GM10266 (cell line): ENCODE results near the gene SUFU.

Experiments
- DNase-seq: peaks from one replicate; pipeline ENCODE4 v3.0.0; 2012; ENCODE audit errors: extremely low spot score
- CTCF ChIP-seq: IDR thresholded peaks from 2 replicates; pipeline ENCODE4 v1.5.1; 2012; ENCODE audit warnings: mild to moderate bottlenecking, low read depth; ENCODE audit not compliant: control insufficient read depth, insufficient read depth; ENCODE audit errors: missing control alignments

SUFU gene

GRCh38 chr10:102461187-102462054 lies 42.4 kb upstream of the SUFU start:
- peak; percentile 98 for DNase-seq
- no peak for TF ChIP-seq CTCF

GRCh38 chr10:102462512-102463054 lies 41.2 kb upstream of the SUFU start:
- no peak for DNase-seq
- TF ChIP-seq CTCF = no peak

GRCh38 chr10:102463983-102464382 lies 39.8 kb upstream of the SUFU start:
- no peak for TF ChIP-seq CTCF
- no peak for DNase-seq

- no peak for DNase-seq
- TF ChIP-seq CTCF = no peak
Observed at GRCh38 chr10:102465466-102465865, 38.3 kb upstream of the SUFU start.

- DNase-seq = no peak
- no peak for TF ChIP-seq CTCF
Observed at GRCh38 chr10:102467318-102467717, 36.5 kb upstream of the SUFU start.

- TF ChIP-seq CTCF = no peak
- no peak for DNase-seq
Observed at GRCh38 chr10:102467971-102468438, 35.8 kb upstream of the SUFU start.

GRCh38 chr10:102468683-102469082 lies 35.1 kb upstream of the SUFU start:
- no peak for DNase-seq
- TF ChIP-seq CTCF = no peak
